Measurements from ENCODE around the gene POLA1.

POLA1 gene

DNA sequence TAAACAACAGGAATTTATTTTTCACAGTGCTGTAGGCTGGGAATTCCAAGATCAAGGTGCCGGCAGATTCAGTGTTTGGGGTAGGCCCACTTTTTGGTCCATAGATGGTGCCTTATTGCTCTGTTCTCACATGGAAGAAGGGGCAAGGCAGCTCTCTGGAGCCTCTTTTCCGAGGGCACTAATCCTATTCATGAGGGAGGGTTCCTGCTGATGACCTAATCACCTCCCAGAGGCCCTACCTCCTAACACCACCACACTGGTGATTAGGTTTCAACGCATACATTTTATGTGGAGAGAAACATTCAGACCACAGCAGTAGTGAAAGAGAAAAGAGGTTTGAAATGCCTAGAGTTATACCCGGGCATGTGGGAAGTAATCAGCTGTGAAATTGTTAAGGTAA, 1.4 kb upstream of the POLA1 start:
- CTCF ChIA-PET: no interaction called here
- no peak for TF ChIP-seq ZNF248 (tag by site-specific recombination; IDR thresholded peaks at IDR 0.05)
- TF ChIP-seq ZNF350 (tag by site-specific recombination; IDR thresholded peaks at IDR 0.05): no peak
- peak; percentile 50 for TF ChIP-seq ZNF335 (tag by site-specific recombination; conservative IDR thresholded peaks at IDR 0.05)
- no peak for TF ChIP-seq SCRT1 (tag by site-specific recombination; IDR thresholded peaks at IDR 0.05; ENCODE audit: borderline replicate concordance)
- TF ChIP-seq, protein P1, sequence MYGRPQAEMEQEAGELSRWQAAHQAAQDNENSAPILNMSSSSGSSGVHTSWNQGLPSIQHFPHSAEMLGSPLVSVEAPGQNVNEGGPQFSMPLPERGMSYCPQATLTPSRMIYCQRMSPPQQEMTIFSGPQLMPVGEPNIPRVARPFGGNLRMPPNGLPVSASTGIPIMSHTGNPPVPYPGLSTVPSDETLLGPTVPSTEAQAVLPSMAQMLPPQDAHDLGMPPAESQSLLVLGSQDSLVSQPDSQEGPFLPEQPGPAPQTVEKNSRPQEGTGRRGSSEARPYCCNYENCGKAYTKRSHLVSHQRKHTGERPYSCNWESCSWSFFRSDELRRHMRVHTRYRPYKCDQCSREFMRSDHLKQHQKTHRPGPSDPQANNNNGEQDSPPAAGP (tag by site-specific recombination; IDR thresholded peaks at IDR 0.05): no peak
- TF ChIP-seq, protein P2, sequence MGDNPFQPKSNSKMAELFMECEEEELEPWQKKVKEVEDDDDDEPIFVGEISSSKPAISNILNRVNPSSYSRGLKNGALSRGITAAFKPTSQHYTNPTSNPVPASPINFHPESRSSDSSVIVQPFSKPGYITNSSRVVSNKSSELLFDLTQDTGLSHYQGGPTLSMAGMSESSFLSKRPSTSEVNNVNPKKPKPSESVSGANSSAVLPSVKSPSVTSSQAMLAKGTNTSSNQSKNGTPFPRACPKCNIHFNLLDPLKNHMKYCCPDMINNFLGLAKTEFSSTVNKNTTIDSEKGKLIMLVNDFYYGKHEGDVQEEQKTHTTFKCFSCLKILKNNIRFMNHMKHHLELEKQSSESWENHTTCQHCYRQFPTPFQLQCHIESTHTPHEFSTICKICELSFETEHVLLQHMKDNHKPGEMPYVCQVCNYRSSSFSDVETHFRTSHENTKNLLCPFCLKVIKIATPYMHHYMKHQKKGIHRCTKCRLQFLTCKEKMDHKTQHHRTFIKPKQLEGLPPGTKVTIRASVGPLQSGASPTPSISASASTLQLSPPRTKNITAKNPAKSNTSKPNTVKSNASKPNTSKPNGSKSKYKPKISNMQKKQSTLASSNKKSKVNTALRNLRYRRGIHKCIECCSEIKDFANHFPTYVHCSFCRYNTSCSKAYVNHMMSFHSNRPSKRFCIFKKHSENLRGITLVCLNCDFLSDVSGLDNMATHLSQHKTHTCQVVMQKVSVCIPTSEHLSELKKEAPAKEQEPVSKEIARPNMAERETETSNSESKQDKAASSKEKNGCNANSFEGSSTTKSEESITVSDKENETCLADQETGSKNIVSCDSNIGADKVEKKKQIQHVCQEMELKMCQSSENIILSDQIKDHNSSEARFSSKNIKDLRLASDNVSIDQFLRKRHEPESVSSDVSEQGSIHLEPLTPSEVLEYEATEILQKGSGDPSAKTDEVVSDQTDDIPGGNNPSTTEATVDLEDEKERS (tag by site-specific recombination; IDR thresholded peaks at IDR 0.05): peak; percentile 37; the same call in 1 of the 2 replicates
- no peak for TF ChIP-seq ZBTB20 (tag by site-specific recombination; IDR thresholded peaks at IDR 0.05)
- H3K36me3 ChIP-seq (ENCODE audit: control insufficient read depth in 2 of 2, insufficient read depth in 1 of 2, low read length in 2 of 2): peaks cover 0 to 11% of the 10 kb centered on the region in 2 experiments; a peak in 1 of 3 replicates
- no peaks in the 10 kb centered on the region for H3K9me3 ChIP-seq (ENCODE audit: control insufficient read depth, insufficient read depth, low read depth, low read length)
- no peak overlapping the region for H3K4me3 ChIP-seq (ENCODE audit: low read depth, low read length)
- no peak overlapping the region for H3K27ac ChIP-seq (ENCODE audit: extremely low read depth, low read depth, low read length)
- POLR2A ChIA-PET: no interaction called here
- peaks cover 3% of the 10 kb centered on the region; the same call in 1 of the 2 replicates for H3K4me1 ChIP-seq (ENCODE audit: control insufficient read depth, insufficient read depth, low read length)

DNA sequence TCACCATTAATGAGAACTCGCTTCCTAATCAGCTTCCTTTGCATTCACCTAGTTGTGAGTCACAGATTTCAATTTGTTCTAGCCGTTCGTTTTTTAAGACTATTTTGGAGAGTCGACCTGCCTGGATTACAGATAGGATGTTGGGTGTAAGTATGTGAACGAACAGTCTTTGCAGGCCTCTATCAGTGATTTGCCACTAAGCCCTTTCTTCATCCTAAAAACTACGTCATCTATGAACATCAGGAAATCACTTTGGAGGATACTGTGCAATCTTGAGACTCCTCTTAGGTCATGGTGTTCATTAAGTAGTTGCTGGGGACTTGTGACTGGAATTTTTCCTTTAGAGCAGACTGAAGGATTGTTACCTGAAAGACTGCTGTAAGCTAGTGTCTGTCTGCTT, 1.1 kb downstream of the POLA1 start:
- Histone ChIP-seq H3K27ac (ENCODE audit: extremely low read depth, low read depth, low read length) (no peak overlapping the region), H3K4me3 (ENCODE audit: low read depth, low read length) (peak overlapping the region; percentile 51), H3K36me3 (ENCODE audit: control insufficient read depth in 2 of 2, insufficient read depth in 1 of 2, low read length in 2 of 2) (peaks cover 0 to 17% of the 10 kb centered on the region in 2 experiments; a peak in 2 of 3 replicates), H3K4me1 (ENCODE audit: control insufficient read depth, insufficient read depth, low read length) (peaks cover 3% of the 10 kb centered on the region; the same call in 1 of the 2 replicates), H3K9me3 (ENCODE audit: control insufficient read depth, insufficient read depth, low read depth, low read length) (no peaks in the 10 kb centered on the region)
- TF ChIP-seq, protein P3, sequence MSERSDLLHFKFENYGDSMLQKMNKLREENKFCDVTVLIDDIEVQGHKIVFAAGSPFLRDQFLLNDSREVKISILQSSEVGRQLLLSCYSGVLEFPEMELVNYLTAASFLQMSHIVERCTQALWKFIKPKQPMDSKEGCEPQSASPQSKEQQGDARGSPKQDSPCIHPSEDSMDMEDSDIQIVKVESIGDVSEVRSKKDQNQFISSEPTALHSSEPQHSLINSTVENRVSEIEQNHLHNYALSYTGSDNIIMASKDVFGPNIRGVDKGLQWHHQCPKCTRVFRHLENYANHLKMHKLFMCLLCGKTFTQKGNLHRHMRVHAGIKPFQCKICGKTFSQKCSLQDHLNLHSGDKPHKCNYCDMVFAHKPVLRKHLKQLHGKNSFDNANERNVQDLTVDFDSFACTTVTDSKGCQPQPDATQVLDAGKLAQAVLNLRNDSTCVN (tag by site-specific recombination; optimal IDR thresholded peaks at IDR 0.05): no peak
- TF ChIP-seq ZNF48 (tag by site-specific recombination; IDR thresholded peaks at IDR 0.05) (no peak), ZBTB21 (tag by site-specific recombination; IDR thresholded peaks at IDR 0.05) (0 out of 2 replicates have a peak, but pooled peaks have one; percentile 37), ZNF629 (tag by site-specific recombination; IDR thresholded peaks at IDR 0.05) (peak; percentile 62; the same call in 1 of the 2 replicates), ZNF623 (tag by site-specific recombination; IDR thresholded peaks at IDR 0.05) (no peak)
- TF ChIP-seq, protein P4, sequence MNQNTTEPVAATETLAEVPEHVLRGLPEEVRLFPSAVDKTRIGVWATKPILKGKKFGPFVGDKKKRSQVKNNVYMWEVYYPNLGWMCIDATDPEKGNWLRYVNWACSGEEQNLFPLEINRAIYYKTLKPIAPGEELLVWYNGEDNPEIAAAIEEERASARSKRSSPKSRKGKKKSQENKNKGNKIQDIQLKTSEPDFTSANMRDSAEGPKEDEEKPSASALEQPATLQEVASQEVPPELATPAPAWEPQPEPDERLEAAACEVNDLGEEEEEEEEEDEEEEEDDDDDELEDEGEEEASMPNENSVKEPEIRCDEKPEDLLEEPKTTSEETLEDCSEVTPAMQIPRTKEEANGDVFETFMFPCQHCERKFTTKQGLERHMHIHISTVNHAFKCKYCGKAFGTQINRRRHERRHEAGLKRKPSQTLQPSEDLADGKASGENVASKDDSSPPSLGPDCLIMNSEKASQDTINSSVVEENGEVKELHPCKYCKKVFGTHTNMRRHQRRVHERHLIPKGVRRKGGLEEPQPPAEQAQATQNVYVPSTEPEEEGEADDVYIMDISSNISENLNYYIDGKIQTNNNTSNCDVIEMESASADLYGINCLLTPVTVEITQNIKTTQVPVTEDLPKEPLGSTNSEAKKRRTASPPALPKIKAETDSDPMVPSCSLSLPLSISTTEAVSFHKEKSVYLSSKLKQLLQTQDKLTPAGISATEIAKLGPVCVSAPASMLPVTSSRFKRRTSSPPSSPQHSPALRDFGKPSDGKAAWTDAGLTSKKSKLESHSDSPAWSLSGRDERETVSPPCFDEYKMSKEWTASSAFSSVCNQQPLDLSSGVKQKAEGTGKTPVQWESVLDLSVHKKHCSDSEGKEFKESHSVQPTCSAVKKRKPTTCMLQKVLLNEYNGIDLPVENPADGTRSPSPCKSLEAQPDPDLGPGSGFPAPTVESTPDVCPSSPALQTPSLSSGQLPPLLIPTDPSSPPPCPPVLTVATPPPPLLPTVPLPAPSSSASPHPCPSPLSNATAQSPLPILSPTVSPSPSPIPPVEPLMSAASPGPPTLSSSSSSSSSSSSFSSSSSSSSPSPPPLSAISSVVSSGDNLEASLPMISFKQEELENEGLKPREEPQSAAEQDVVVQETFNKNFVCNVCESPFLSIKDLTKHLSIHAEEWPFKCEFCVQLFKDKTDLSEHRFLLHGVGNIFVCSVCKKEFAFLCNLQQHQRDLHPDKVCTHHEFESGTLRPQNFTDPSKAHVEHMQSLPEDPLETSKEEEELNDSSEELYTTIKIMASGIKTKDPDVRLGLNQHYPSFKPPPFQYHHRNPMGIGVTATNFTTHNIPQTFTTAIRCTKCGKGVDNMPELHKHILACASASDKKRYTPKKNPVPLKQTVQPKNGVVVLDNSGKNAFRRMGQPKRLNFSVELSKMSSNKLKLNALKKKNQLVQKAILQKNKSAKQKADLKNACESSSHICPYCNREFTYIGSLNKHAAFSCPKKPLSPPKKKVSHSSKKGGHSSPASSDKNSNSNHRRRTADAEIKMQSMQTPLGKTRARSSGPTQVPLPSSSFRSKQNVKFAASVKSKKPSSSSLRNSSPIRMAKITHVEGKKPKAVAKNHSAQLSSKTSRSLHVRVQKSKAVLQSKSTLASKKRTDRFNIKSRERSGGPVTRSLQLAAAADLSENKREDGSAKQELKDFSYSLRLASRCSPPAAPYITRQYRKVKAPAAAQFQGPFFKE (tag by site-specific recombination; IDR thresholded peaks at IDR 0.05; ENCODE audit: borderline replicate concordance): no peak
- TF ChIP-seq, protein P5, sequence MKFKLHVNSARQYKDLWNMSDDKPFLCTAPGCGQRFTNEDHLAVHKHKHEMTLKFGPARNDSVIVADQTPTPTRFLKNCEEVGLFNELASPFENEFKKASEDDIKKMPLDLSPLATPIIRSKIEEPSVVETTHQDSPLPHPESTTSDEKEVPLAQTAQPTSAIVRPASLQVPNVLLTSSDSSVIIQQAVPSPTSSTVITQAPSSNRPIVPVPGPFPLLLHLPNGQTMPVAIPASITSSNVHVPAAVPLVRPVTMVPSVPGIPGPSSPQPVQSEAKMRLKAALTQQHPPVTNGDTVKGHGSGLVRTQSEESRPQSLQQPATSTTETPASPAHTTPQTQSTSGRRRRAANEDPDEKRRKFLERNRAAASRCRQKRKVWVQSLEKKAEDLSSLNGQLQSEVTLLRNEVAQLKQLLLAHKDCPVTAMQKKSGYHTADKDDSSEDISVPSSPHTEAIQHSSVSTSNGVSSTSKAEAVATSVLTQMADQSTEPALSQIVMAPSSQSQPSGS (tag by site-specific recombination; IDR thresholded peaks at IDR 0.05; ENCODE audit: low read depth): peak; percentile 88
- ChIA-PET POLR2A (no interaction called here), CTCF (interaction anchor here (0.7 kb wide), 1 partner anchor 58 kb away, joined by 3 read pairs; no protein-coding TSS in a partner anchor)
